Activated T-cell treated with anti-CD3 and anti-CD28 coated beads for 1 hour (primary cell): ENCODE results near the gene TMC8.
"Not testable (repeated sequence)": the region's sequence is repeated elsewhere in the genome, so short reads cannot be mapped to it uniquely, and the experiment has no call there.

Experiments used
- DNase-seq: peaks from one replicate; pipeline ENCODE4 v3.0.0-alpha.2; 2020; ENCODE audit warnings: low read depth

The TMC8 gene

DNA sequence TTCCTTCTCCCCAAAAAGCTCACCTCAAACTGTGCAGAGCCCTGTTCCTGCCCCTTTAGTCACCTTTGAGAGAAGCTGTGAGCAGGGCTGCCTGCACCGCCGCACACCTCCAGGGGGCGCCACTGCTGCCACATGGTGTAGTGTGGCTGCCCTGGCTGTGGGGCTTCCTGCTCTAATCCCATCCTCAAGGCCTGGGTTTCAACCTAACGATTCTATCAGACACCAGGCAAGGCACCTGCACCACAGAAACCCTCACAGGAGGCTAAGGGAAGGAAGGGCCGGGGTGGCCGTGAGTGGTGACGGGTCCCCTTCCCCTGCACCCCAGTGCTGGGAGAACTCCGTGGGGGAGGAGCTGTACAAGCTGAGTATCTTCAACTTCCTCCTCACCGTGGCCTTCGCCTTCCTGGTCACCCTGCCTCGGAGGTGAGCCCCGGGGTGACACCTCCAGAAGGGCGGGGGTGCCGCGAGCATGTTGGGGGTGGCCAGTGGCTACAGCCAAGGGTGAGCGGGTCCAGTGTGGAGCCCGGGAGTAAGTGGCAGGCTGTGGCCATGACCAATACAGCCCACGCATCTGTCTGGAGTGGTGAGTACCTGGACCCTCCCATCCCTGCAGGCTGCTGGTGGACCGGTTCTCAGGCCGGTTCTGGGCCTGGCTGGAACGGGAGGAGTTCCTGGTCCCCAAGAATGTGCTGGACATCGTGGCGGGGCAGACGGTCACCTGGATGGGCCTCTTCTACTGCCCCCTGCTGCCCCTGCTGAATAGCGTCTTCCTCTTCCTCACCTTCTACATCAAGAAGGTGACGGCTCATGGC lies 7.0 kb downstream of the TMC8 start:
- DNase-seq, result peak; percentile 22

DNA sequence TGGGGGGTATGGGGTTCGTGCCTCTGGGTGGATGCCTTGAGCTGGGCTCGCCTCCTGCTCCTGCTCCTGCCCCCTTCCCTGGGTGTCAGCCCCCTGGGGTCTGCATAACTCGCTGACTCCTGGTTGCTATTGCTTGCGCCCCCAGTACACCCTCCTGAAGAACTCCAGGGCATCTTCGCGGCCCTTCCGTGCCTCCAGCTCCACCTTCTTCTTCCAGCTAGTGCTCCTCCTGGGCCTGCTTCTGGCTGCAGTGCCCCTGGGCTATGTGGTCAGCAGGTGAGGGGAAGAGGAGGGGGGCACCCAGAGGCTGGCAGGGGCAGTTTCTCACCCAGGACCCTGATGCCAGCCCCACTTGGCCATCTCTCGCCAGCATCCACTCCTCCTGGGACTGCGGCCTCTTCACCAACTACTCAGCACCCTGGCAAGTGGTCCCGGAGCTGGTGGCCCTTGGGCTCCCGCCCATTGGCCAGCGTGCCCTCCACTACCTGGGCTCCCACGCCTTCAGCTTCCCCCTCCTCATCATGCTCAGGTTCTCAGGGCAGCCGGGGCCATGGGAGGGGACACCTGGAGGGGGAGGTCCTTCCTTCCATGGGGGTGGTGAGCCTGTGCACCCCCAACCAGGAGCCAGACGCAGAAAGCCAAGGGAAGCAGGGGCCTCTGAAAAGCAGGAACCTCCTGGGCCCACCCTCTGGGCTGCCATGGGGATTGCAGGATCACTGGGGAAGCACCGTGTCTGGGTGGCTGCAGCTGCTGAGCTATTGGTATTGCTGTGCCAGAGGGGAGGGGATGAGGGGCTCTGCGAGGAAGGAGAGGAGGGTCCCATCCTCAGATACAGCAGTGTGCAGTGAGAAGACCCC lies 7.9 kb downstream of the TMC8 start:
- no peak for DNase-seq

DNA sequence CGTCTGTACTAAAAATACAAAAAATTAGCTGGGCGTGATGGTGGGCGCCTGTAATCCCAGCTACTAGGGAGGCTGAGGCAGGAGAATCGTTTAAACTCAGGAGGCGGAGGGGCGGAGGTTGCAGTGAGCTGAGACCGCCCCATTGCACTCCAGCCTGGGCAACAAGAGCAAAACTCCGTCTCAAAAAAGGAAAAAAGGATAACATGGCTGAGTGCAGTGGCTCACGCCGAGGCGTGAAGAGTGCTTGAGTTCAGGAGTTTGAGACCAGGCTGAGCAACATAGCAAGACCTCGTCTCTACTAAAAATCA lies 9.2 kb downstream of the TMC8 start:
- DNase-seq, result not testable (repeated sequence)

DNA sequence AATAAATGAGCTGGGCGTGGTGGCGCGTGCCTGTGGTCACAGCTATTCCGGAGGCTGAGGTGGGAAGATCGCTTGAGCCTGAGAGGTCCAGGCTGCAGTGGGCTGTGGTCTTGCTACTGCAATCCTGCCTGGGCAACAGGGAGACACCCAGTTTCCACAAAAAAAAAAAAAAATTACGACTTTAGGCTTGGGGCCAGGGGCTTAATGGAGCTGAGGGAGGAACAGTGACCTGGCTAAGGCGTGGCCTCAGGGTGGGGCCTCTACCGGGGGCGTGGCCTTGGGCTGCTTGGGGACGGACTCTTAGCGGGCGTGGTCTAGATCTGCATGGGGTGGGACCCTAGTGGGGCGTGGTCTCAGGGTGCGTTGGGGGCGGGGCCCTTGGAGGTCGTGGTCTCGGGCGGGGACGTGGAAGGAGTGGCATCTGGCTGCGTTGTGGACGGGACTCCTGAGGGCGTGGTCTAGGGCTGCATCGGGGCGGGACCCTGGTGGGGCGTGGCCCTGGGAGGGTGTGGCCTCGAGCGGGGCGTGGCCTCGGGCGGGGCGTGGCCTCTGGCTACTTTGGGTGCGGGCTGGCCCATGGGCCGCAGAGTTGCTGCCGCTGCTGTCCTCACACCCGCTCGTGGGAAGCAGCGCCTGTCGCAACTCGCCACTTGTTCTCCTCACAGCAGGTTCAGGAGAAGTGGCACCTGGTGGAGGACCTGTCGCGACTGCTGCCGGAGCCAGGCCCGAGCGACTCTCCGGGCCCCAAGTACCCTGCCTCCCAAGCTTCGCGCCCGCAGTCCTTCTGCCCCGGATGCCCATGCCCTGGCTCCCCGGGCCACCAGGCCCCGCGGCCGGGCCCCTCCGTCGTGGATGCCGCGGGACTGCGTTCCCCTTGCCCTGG lies 9.8 kb downstream of the TMC8 start:
- peak; percentile 85 for DNase-seq

DNA sequence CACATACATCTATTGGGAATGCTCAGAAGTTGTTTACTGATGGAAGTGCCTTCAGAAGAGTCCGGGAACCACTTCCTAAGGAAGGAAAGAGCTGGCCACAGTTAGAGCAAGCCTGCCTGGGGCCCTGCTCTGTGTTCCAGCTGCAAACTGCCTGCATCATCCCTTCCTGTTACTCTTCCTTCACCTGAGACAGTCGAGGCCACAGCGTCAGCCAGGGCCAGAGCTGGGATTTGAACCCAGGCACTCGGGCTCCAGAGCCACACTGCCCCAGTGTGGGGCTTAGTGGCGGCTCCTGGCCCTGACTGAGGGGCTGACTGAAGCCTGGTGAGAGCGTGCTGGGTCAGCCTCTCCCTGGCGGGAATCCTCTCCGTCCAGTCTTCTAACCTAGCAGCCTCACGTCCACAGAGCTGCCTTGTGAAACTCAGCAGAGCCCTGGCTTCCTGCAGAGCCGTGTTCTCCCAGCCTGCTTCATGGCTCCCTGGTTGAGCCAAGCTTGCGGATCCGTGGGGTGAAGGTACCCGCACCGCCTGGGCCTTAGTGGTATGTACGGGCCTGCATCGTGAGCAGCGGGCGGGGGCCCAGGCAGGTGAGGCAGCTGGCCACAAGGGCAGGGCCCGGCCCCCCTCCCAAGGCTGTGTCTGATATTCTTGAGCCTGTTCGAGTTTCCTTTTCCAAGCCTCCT lies 11.0 kb downstream of the TMC8 start:
- DNase-seq, result no peak

DNA sequence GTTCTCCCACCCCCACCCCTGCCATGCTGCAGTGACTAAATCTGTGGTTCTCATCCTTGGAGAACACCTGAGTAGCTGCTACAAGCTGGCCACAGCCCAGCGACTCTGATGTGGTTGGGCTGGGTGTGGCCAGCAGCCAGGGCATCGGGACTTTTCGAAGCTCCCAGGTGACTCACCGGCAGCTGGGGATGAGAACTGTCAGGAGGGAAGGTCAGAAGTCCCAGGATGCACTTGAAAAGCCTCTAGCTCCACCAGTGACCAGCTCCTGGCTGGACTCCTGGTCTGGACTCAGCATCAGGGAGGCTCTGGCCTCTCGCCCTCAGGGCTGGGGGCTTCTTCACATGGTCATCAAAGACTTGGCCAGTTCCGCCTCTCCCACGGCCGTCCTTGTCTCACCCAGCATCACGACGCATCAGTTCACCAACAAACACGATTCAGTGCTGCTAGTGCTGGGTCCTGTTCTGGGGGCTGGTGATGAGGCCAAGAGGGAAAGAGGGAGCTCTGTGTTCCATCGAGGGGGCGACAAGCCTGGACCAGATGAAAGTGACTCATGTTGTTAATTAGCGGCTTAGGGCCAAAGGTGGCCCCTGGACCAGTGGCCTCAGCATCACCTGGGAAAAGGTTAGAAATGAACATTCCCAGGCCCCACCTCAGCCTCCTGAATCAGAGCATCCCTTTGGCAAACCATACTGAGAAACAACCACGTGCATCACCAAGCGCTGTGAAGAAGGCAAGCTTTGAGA lies 11.7 kb downstream of the TMC8 start:
- no peak for DNase-seq

DNA sequence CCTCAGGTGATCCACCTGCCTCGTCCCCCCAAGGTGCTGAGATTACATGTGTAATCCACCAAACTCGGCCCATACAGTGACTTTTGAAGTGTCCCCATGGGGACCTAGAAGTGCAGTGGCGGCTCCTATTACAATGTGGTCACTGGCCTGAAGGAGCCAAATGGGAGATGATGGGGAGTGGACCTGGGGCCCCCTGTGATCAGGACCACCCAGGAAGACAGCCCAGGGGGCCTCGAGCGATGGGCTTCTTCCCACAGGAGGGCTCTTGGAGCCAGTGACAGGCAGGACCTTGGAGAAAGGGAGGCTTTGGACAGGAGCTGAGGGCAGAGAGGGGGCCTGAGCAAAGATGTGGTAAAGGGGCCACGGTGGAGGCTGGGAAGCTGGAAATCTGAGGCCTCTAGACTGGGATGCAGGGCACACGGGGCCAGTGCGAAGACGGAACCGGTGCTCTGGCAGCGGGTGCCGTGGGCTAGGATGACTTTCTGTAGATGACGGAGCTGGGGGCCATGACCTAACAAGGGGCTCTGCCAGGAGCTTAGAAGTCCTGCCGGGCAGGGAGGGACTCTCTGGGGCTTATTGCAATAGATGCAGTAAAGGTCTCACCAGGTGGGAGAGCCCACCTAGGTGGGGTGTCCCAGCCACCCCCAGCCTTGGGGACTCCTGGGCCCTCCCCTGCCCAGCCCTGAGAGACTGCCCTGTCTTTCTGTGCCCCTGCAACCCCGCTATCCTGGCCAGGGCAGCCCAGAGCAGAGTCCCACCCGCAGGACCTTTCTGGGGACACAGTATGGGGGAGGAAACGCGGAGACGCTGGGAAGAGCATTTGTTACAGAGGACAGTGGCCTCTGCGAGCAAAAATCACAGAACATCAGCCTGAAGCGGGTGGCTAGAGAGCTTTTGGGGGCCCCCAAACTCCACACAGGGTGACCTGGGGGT lies 12.9 kb downstream of the TMC8 start:
- no peak for DNase-seq

DNA sequence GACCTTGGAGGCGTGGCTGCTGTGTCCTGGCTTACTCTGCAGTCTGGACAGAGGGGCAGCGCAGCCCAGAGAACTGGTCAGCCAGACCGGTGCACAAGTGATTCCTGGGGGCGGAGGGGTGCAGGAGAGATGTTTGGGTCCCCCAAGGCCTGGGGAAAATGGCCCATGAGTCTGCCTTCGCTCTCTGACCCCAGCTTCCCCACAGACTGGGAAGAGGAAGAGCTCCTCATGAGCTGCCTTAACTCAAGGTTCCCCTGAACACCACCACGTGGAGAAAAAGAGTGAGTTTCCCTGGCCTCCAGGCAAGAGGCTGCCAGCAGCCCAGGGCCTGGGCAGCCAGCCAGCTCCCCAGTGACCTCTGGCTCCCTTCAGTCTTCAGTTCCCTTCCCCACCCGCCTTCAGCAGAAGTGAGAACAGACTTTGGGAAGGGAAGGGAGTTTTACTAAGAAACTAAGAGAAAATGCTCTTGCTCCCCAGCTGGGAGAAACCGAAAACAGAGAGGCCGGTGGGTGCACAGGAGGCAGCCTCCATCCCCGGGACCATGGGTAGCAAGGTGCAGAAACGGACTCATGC lies 13.7 kb downstream of the TMC8 start:
- DNase-seq, result no peak

- DNase-seq, result no peak
These were observed 14.4 kb downstream of the TMC8 start for GRCh38 chr17:78144736-78145641.

- DNase-seq, result no peak
These were observed 15.9 kb downstream of the TMC8 start for GRCh38 chr17:78146471-78146869.

GRCh38 chr17:78146881-78147280 lies 16.3 kb downstream of the TMC8 start:
- no peak for DNase-seq

- DNase-seq, result no peak
These were observed 16.9 kb downstream of the TMC8 start for GRCh38 chr17:78147315-78147998.

DNA sequence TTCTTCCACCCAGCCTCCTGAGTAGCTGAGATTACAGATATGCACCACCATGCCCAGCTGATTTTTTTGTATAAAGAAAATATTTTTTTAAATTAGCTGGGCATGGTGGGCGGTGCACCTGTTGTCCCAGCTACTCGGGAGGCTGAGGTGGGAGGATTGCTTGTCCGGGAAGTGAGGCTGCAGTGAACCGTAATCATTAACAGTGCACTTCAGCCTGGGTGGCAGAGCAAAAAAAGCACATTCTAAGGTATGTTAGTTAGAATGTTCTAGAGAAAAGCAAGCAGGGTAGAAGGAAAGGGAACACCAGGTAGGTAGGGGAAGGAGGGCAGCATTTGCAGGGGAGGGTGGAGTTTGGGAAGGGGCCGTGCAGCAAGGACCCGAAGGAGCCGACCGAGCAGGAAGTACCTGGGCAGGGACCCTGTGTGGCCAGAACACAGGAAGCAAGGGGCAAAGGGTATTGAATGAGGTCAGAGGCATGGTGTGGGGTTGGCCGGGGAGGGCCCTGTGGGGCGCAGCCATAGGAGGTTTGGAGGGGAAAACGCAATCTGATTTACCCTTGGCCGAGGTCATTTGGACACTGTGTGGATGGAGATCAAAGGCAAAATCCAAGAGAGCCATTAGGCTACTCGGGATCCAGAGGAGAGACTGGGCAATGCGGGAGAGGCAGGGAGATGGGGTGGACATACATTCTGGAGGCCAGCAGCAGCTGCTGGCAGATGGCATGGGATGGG lies 17.9 kb downstream of the TMC8 start:
- DNase-seq, result no peak

- DNase-seq, result no peak
These were observed 21.0 kb downstream of the TMC8 start for GRCh38 chr17:78151514-78152008.

DNA sequence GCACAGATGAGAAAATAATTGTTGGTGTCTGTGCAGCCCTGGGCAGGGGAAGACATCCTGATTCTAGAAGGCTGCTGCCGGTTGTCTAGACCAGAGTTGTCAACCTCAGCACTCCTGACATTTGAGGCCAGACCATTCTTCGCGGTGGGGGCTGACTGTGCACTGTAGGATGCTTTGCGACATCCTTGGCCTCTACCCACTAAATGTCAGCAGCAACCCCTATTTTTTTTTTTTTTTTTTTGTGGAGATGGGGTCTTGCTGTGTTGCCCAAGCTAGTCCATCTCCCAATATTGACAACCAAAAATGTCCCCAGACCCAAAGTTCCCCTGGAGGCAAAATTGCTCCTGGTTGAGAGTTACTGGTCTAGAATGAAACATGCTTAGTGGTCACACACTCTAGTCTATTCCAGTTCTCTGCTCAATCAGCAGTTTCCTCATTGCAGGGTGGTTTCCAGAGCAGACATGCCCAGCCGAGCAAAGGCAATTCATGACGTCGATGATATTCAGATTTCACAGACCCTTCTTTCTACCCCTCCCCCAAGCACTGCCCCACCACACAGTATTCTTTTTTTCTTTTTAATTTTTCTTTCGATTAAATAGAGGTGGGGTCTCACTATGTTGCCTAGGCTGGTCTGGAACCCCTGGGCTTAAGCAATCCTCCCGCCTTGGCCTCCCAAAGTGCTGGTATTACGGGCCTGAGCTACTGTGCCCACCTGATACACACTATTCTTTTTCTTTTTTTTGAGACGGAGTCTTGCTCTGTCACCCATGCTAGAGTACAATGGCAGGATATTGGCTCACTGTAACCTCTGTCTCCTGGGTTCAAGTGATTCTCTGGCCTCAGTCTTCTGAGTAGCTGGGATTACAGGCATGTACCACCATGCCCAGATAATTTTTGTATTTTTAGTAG lies 24.6 kb downstream of the TMC8 start:
- no peak for DNase-seq

DNA sequence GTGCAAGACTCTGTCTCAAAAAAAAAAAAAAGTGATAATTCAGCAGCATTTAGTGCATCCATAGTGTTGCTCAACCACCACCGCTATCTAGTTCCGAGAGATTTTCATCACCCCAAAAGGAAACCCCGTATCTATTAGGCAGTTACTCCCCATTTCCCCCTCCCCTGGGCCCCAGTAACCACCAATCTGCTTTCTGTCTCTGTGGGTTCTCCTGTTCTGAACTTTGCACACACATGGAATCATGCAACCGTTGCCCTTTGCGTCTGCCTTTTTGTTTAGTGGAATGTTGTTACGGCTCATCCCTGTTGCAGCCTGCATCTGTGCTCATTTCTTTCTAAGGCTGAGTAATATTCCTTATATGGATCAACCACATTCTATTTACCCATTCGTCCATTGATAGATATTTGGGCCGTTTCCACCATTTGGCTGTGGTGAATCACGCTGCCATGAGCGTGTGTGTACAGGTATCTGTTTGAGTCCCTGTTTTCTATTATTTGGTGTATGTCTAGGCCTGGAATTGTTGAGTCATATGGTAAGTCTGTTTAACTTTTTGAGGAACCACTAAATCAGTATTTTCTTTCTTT lies 29.1 kb downstream of the TMC8 start:
- no peak for DNase-seq
